A172 (cell line): ENCODE data around the gene POU4F2. TPM values are rescaled to one million over a fixed set of nuclear protein-coding genes. Genes with fewer than 3 reads are reported as not detected.
A peak's percentile ranks its signal among the peaks of the same experiment; 100 is the strongest.

Experiments
- DNase-seq: peaks from one replicate; pipeline ENCODE4 v3.0.0-alpha.2; 2015; ENCODE audit warnings: low spot score
- total RNA-seq: library from RNA; depleted of rRNA; stranded (reverse); fragments of >200 nt; shearing (Covaris generic); gene quantifications from 2 replicates; pipeline ENCODE4 v1.2.3, GENCODE V29; 2014; rRNA removed

Gene POU4F2
- total RNA-seq, result not detected in 2 replicates

- DNase-seq, result no peak
Observed at GRCh38 chr4:146638786-146639505, at the start of gene POU4F2. Gene POU4F2, plus strand, starts transcription at chr4:146638893. Its CDS starts 248 bp downstream, at chr4:146639141.

- no peak for DNase-seq
Observed at GRCh38 chr4:146590801-146591200, 47.9 kb upstream of the POU4F2 start.

DNA sequence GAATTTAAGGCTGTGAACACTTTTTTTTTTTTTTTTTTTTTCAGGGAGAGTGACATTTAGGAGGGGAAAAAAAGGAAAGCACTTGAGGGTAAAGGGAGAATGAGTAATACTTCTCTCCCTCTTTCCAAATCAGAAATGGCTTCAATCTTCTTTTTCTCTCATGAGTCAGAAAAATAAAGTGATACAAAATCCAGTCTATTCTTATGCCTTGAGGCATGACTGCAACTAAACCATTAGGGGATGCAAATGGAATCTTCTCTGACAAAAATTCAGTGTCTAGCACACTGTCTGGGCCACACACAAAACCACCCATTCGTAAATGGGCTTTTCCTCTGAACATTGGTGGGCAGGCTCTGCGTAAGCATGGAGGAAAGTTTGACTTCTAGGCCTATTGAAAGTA, 46.7 kb upstream of the POU4F2 start:
- no peak for DNase-seq

DNA sequence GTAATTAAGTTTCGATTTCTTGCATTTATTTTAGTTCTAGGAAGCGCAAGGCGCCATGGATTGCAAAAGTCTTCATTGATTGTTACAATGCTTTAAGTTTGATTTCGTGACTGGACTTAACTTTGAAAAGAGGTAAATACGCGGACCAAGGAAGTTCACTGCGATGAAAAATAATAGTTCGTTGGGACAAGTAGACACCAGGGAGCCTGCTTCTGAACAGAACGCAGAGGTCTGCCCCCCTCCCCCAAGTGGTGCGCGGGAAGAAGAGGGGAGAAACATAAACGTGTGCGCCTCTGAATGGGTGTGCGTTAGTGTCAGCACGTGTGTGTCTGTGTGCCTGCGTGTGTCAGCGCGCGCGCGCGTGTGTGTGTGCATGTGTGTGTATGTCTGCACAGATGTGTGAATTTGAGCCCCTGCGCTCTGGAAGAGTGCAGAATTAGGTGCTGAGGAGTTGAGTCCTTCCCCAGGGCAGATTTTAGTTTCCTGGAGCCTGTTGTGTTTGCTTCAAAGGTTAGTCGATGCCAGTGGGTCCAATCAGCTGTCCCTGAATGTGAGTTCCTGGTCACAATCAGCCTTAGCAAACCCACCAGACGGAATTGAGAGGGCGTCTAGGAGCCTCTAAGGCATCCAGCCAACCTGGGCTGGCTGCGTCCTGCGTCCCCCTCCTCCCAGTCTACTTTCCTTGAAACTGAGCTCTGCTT, 5.8 kb upstream of the POU4F2 start:
- DNase-seq, result no peak

DNA sequence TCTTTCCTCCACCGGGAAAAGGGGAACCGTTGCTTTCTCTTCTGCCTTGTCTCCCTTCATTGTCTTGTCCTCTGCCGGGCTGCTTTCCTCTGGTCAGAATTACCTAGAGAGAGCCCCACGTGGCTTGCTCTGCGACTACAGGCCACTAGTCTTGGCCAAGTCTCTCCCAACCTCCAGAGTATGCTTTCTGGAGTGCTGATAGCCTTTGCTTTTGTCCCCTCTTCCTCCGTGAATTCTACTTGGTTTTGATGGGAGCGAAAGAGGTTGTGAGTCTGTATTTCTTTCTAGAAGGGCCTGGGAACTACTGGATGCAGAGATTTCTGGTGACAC, 5.3 kb upstream of the POU4F2 start:
- DNase-seq, result no peak

GRCh38 chr4:146634825-146635224, 3.9 kb upstream of the POU4F2 start:
- DNase-seq, result no peak

DNA sequence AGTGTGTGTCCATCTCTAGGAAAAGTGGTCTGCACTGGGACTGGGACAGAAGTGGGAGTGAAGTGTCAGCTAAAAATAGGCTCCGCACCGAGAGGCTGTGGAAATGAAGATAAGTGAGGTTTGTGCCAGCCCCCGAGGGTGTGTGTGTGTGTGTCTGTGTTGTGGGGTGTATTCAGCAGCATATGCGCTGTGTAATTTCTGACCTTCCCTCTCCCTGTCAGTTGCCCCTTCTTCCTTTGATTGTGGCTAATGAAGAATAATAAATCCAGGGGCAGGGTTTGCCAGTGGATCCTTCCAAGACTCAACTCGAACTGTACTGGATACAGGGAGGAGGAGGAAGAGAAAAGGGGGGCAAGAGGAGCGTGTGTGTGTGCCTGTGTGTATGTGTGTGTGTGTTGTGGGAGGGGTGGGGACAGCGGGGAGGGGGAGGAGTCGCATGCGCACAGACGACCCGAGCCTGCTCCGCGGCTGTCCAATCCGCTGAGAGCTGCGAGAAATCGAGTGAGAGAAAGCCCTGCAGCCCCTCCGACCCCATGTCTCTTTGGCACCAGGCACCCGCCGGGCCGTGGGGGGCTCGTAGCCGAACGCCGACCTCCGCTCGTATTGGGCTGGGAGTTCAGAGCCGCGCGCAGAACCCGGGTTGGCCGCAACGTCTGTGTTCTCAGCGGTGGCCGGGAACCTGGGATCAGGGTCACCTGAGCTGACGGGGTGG, 916 bp upstream of the POU4F2 start:
- no peak for DNase-seq

- no peak for DNase-seq
Observed at GRCh38 chr4:146638333-146638785, 334 bp upstream of the POU4F2 start.

GRCh38 chr4:146639506-146639932, 826 bp downstream of the POU4F2 start:
- no peak for DNase-seq

GRCh38 chr4:146640021-146640464, 1.4 kb downstream of the POU4F2 start:
- DNase-seq, result no peak

GRCh38 chr4:146640465-146641061, 1.9 kb downstream of the POU4F2 start:
- DNase-seq, result no peak

- DNase-seq, result no peak
Observed at GRCh38 chr4:146641762-146642161, 3.1 kb downstream of the POU4F2 start.

GRCh38 chr4:146643812-146644401, 5.2 kb downstream of the POU4F2 start:
- peak; percentile 38 for DNase-seq

GRCh38 chr4:146645921-146646320, 7.2 kb downstream of the POU4F2 start:
- no peak for DNase-seq

GRCh38 chr4:146646593-146647325, 8.1 kb downstream of the POU4F2 start:
- no peak for DNase-seq

GRCh38 chr4:146647615-146648460, 9.1 kb downstream of the POU4F2 start:
- no peak for DNase-seq

- no peak for DNase-seq
Observed at GRCh38 chr4:146648461-146648783, 9.7 kb downstream of the POU4F2 start.

DNA sequence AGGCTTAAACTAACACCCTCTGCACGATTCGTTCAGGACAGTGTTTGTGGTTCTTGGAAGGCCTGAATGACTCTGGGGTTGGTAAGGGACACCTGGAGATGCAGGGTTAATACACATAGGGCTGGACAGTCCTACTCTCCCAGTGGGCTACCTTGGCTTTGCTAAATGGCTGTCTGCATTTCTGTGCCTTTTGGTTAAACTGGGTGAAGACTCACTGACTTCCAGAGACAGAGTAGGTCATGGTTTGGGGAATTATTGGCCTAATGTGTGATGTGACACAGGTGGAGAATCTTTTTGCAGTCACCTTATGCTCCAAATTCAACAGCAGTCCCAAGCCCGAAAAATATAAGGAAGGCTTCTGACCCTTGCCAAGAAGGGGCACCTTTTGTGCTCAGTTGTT, 10.5 kb downstream of the POU4F2 start:
- DNase-seq, result no peak

DNA sequence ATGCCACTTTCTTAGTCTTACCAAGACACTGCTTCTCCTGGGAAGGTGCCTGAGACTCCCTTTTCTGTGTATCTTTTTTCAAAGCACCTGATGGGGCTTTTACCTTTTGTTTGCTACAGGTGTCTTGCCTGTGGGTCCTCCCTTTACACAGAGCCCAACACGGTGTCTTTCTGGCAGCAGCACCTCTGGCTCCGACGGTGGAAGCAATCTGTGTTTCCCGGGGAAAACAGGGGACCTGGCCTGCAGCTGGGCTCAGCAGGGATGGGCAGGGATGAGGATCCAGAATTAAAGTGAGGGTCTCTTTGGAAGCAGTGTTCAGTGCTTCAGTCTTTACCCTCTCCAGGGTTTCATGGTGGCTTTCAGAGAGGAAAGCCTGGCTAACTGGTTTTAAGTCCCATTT, 11.3 kb downstream of the POU4F2 start:
- DNase-seq, result no peak
